NCI-H146 treated with DMSO at 0.1 percent for 48 hours (cell line): Measurements from ENCODE around the gene KIRREL3.
A peak's percentile ranks its signal among the peaks of the same experiment; 100 is the strongest.

Experiments
- DNase-seq: peaks from one replicate; lab custom pipeline; 2025; ENCODE audit not compliant: unreplicated experiment; lab: John Stamatoyannopoulos, UW

Gene KIRREL3

GRCh38 chr11:126459691-126460281 is 540.8 kb downstream of the KIRREL3 start:
- no peak for DNase-seq

GRCh38 chr11:126457817-126458216 is 542.8 kb downstream of the KIRREL3 start:
- no peak for DNase-seq

GRCh38 chr11:126456783-126457542 is 543.6 kb downstream of the KIRREL3 start:
- DNase-seq = no peak

GRCh38 chr11:126456089-126456488 is 544.5 kb downstream of the KIRREL3 start:
- no peak for DNase-seq

- no peak for DNase-seq
These were observed 548.1 kb downstream of the KIRREL3 start for GRCh38 chr11:126452241-126453101.

- no peak for DNase-seq
These were observed 549.3 kb downstream of the KIRREL3 start for GRCh38 chr11:126451211-126451802.

- no peak for DNase-seq
These were observed 549.8 kb downstream of the KIRREL3 start for GRCh38 chr11:126450806-126451205.

GRCh38 chr11:126450198-126450597 is 550.4 kb downstream of the KIRREL3 start:
- no peak for DNase-seq

- no peak for DNase-seq
These were observed 554.0 kb downstream of the KIRREL3 start for GRCh38 chr11:126446581-126446980.

GRCh38 chr11:126444072-126444471 is 556.5 kb downstream of the KIRREL3 start:
- no peak for DNase-seq

GRCh38 chr11:126443120-126443519 is 557.5 kb downstream of the KIRREL3 start:
- peak; percentile 49 for DNase-seq

GRCh38 chr11:126440792-126441514 is 559.6 kb downstream of the KIRREL3 start:
- DNase-seq = peak; percentile 60

- no peak for DNase-seq
These were observed 560.3 kb downstream of the KIRREL3 start for GRCh38 chr11:126440276-126440675.

GRCh38 chr11:126438691-126439090 is 561.9 kb downstream of the KIRREL3 start:
- DNase-seq = no peak

- DNase-seq = no peak
These were observed 562.3 kb downstream of the KIRREL3 start for GRCh38 chr11:126438272-126438671.

GRCh38 chr11:126437731-126438130 is 562.8 kb downstream of the KIRREL3 start:
- no peak for DNase-seq

GRCh38 chr11:126436209-126436755 is 564.3 kb downstream of the KIRREL3 start:
- DNase-seq = no peak

GRCh38 chr11:126434950-126435335 is 565.6 kb downstream of the KIRREL3 start:
- no peak for DNase-seq

- DNase-seq = no peak
These were observed 566.3 kb downstream of the KIRREL3 start for GRCh38 chr11:126433989-126434949.
